HG03354 (cell line): ENCODE measurements around the gene CARS1.
"Not testable (repeated sequence)": the region's sequence is repeated elsewhere in the genome, so short reads cannot be mapped to it uniquely, and the experiment has no call there.

Experiments used
- ATAC-seq: cut with Tn5 transposase; IDR thresholded peaks from one replicate; pipeline ENCODE4 v1.9.1; 2021; ENCODE audit warnings: mild to moderate bottlenecking; ENCODE audit not compliant: unreplicated experiment, poor library complexity, severe bottlenecking

Gene CARS1

DNA sequence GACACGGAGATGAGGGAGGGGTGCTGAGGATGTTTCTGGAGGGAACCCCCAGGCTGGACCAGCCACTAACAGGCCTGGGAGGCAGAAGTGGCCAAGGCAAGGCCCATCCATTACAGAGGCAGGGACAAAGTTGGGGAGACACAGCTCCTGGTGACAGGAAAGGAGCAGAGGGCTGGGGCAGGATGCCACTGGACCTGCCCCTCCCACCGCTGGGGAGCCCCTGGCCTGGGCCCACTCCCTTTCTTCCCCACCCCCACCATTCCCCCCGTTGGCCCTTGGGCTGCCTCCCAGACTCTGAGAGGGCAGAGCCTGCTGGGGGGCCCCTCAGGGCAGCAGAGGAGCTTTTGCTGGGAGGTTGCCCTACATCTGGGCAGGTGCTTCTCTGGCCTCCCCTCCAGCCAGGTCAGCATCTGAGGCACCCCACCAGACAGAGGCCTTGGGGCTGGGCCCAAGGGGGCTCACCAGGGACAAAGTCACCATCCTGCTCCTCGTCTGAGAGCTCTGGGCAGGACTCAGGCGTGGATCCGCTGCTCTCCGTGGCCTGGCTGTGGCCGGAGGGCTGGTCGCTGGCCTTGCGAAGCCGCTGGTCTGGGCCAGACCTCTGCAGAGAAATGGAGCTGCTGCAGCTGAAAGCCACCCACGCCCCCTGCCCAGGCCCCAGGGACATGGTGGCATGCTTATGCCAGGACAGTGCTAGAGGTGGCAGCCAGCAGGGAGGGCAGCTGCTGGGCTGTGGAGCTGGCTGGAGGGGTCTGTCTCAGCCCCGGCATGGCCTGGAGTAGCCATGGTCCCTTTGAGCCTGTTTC is 33.1 kb upstream of the CARS1 start:
- no peak for ATAC-seq

DNA sequence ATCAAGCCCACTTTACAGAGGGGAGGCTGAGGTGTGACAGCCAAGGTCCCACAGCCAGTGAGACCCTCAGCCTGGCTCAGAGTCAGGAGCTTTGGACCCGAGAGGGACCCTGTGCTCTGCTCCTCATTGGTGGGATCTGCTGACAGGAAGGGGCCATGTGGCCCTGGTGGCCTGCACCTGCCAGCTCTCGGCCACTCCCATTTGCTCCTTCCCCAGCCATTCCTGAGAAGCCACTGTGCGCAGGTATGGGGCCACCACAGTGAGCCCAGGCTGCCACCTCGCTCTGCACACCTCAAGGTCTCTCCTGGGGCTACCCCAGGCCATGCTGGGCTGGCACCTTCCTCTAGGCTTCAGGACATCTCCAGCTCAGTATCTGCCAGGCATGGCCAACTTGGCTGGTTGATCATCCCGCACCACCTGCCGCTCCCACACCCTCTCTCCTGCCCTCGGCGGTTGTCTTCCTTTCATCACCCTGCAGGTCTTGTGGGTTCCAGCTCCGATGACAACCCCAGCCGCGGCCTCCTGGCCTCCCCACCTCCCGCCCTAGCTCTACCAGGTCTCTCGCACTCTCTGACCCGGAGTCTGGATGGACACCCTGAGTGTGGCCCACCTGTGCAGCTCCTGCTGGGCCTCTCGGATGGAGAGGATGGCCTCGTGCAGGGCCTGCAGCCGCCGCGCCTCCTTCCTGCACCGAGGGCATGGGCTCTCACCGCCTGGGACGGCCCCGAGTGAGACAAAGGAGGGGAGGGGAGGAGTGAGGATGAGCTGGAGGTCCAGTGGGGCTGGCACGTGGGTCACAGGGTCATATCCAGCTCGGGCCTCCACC is 32.2 kb upstream of the CARS1 start:
- ATAC-seq: no peak

DNA sequence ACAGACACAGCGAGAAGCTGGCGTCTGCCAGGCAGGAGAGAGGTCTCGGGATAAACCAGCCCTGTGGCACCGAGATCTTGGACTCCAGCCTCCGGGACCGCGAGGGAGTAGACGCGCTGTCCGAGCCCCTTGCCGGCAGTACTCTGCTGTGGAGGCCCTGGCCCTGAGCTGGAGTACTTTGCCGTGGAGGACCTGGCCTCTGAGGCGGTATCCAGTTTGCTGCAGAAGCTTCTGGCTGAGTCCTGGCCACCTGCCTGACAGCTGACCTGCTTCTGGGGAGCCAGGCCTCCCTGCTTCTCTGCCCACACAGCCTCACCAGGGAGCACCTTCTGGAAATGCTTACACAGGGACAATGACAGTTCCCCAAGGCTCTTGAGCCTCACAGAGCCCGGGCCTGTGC is 31.6 kb upstream of the CARS1 start:
- ATAC-seq: no peak

DNA sequence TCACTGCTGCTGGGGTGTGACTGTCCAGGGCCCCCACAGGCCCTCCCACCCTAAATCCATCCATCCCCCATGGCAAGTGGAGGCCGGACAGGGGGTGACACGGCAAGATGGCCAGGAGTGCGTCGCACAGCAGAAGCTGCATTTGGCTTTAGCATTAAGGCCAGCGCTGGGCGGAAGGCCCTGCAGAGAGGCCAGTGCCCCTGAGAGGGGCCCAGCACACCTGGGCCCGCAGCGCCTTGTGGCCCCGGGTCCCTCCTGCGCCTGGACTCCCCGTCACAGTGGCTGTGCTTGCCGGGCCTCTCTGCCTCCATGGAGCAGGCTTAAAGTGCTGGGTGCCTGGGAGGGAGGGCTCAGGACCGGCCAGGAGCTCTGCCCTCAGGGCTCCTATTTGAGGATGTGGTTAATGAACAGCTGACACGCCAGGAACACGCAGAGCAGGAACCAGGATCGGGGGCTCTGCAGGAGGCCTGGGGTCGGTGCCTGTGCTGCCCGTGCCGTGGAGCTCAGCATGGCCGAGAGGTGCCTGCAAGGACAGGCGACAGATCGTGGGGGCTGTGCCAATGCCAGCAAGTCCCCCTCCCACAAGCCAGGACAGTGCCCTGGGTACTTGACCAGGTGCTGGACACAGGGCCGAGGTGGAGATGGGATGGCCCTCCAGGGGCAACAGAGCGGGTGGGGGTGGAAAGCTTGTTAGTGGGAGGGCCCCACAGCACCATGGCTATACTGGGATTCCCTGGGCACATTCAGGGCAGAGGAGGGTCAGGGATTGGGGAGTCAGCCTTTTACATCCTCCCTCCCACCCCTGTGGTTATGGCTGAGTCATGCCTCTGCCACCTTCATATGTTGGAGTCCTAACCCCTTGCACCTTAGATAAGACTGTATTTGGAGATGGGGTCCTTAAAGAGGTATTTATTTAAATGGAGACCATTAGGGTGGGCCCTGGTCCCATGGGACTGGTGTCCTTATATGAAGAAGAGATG is 30.9 kb upstream of the CARS1 start:
- ATAC-seq: no peak

DNA sequence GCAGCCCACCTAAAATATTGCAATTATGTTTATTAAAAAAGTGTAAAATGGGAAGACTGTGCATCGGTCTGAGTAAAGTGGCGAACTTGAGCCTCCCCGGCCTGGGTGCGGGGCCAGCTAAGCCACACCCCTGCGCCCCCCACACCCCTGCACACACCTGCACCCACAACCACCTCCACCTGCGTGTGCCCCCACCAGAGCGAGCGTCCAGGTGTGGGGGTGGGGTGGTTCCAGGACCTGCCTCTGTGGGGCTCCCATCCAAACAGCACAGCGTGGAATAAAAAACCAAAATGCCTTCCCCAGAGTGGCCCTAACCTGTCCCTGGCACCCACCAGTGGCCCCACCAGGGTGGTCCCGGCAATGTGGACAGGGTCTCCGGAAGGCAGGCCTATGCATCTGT is 30.1 kb upstream of the CARS1 start:
- ATAC-seq: no peak

DNA sequence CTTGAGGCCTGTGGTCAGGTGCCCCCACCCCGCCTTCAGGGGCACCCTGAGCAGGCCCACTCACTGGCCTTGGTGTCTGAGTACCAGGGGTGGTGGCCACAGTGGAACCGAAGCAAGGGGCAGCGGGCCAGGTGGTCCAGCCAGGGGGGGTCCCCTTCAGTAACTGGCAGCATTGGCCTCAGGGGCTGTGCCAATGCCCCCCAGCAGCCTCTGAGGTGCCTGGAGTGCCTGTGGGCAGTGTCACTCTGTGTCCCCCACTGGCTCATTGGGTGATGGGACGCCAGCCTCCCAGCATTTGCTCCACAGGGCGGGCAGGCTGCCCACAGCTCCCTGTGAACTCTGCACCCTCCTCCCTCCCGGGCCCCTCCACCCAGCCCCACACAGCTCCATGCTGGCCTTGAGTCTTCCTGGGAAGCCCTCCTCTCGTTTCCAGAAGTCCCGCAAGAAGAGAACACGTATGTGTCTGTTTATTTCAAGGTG is 29.5 kb upstream of the CARS1 start:
- no peak for ATAC-seq

DNA sequence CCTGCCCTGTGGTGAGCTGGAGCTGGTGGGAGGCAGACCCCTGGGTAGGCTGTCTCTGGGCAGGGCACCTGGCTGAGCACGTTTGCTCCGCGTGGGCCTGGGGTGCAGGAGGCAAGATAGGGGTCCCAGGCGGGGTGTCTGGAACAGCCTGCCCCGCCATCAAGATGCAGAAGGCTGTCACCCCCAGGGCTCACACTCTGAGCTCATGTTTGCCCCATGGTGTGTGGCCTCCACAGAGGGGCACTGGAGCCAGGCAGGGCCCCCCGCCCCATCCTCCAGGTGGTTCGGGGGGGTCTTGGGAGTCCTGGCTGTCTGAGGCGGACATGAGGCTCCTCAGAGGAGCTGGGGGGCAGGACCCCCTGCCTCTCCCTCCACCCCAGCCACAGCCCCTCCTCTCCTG is 28.9 kb upstream of the CARS1 start:
- ATAC-seq: no peak

DNA sequence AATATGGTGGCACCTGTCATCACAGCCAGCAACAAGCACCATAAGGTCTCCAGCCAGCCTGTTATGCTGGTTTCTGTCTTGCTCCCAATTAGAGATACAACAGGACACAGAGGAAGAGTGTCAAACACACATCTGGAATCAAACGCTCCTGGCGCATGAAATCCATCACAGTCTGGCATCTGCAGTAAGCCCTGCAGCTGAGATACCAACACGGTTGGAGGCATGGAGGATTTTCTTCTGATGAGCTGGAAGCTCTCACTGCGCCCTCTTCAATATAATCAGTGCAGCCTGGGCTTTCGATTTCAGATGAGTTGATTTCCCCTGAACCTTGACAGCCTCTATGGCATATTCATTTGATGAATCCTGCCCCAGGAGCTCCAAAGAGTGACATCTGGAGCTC is 27.8 kb upstream of the CARS1 start:
- no peak for ATAC-seq

DNA sequence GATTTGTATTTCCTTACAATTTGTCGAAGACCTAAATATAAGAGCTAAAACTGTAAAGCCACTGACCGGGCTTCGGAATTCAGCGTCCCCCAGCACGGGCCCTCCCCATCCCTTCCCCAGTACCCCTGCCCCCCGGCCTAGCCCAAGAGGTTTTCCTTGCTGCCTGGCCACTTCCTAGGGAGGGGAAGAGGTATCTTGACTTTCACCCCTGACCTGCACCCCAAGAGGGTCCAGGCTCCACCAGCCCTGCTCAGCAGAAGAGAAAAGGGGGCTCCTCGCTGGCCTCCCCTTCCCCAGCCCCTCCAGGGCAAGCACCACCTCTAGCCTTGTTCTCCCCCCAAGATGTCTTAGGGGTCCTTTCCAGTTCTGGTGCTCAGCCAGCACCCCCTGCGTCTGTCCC is 26.1 kb upstream of the CARS1 start:
- no peak for ATAC-seq

DNA sequence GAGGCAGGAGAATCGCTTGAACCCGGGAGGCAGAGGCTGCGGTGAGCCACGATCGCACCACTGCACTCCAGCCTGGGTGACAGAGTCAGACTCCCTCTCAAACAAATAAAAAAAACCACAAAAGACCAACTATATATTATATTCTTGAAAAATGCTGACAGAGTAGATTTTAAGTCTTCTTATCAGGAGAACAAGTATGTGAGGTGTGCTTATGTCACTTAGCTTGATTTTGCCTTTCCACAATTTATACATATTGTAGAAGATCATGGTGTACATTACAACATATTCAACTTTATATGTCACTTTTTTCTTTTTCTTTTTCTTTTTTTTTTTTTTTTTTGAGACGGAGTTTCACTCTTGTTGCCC is 24.1 kb upstream of the CARS1 start:
- no peak for ATAC-seq

DNA sequence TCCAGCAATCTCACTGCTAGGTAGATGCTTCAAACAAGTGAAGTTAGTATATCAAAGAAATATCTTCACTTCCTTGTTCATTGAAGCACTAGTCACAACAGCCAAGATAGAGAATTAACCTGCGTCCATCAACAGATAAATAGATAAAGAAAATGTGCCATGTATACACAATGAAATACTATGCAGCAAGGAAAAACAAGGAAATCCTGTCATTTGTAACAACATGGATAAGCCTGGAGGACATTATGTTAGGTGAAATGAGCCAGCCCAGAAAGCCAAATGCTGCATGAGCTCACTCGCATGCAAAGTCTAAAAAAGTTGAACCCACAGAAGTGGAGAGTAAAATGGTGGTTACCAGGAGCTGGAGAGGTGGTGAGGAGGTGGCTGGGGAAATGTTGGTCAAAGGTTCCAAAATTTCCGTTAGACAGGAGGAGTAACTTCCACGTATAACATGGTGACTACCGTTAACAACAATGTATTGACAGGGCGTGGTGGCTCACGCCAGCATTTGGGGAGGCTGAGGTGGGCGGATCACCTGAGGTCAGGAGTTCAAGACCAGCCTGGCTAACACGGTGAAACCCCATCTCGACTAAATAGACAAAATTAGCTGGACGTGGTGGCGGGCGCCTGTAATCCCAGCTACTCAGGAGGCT is 23.6 kb upstream of the CARS1 start:
- no peak for ATAC-seq

DNA sequence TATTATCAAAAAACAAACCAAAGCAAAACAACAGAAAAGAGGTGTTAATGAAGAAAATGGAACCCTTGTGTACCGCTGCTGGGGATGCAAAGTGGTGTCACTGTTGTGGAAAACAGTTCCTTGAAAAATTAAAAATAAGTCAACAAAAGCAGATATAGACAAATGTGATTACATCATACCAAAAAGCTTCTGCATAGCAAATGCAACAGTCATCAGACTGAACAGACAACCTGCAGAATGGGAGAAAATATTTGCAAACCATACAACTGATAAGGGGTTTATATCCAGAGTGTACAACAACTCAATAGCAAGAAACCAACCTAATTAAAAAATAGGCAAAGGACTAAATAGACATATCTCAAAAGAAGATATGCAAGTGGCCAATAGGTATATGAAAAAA is 22.9 kb upstream of the CARS1 start:
- ATAC-seq: no peak

DNA sequence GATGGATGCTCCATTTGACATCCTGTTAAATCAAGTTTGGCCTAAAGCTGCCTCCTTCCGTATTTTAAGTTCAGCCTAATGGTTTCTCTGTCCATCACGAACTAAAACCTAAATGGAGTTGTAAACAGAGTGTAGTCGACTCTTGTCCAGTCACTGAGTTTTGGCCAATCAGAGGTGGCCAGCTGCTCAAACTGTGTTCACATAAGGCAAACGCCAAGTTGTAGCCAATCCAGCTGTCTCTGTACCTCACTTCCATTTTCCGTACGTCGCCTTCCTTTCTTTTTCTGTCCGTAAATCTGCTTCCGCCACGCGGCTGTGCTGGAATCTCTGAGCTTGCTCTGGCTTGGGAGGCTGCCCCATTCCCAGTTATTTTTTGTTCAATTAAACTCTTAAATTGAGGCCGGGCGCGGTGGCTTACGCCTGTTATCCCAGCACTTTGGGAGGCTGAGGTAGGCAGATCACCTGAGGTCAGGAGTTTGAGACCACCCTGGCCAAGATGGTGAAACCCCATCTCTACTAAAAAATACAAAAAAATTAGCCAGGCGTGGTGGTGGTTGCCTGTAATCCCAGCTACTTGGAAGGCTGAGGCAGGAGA is 20.7 kb upstream of the CARS1 start:
- ATAC-seq: no peak

DNA sequence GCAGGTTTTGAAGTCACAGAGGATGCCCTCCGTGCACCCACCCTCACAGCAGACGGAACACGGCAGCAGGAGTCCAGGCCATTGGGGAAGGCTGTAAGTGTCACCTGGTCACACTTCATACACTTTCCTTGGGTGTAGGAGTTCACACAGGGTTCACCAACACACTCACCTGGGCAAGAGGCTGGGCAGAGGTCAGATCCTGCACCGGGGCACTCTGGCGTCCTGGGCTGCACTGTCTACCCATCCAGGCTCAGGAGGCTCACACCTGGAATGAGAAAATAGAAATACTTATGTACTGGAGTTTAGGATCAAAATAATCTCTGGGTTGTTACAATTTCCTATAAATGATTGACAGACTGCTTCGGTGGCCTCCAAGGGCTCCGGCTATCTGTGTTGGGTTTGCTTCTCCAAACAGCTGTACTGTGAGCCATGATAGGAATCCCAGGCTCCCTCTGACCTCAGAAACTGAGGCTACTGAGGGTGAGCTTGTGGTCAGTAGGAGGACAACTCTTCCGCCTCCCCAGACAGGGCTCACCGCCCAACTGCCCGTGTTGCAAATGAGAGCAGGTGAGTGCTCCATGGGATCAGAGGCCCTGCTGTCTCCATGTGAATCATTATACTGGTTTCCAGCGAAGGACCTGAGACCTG is 20.1 kb upstream of the CARS1 start:
- no peak for ATAC-seq

DNA sequence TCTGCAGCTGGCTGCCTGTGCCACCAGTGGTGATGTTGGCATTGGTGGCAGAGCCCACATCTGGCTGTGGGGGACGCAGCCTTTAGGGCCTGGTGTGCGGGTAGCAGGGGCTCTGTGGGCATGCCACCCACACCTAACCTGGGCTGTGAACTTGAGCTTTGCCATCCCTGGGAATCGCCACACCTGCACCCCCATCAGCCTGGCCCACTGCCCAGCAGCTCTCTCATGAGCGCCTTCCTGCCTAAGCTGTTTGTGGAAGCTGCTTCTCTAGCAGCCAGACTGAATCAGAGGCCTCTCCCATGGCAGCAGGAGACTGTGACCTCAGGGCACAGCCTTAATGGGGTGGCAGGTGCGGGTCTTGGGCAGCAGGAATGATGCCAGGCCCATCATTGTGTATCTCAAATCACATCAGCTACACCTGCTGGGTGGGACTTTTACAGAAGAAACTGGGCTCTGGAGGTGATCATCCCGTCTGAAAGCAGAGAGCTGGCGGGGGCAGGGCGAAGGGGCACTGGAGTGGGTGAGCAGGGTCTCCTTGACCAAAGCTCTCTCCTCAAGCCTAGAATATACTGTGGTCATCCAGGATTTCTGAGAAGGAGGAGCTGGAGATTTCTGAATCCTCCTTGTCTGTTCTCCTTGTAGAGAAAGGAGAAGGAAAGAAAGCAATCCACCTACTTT is 17.8 kb upstream of the CARS1 start:
- no peak for ATAC-seq

DNA sequence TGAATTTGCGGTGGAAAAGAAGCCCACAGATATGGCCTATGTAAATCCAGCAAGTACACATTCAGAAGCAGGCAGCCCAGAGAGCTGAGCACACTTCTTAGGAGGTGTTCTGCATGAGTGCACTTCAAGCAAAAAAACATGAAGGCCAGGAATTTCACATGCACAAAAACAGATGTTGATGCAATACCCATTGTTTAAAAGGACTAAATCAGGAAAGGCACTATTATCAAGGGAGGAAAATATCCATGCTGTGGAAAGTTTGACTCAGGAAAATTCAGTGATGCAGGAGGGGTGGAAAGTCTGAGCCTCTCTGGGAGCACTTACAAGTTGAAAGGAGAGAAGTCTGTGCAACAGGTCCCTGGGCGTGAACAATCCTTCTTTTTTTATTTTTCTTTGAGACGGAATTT is 15.8 kb upstream of the CARS1 start:
- no peak for ATAC-seq

DNA sequence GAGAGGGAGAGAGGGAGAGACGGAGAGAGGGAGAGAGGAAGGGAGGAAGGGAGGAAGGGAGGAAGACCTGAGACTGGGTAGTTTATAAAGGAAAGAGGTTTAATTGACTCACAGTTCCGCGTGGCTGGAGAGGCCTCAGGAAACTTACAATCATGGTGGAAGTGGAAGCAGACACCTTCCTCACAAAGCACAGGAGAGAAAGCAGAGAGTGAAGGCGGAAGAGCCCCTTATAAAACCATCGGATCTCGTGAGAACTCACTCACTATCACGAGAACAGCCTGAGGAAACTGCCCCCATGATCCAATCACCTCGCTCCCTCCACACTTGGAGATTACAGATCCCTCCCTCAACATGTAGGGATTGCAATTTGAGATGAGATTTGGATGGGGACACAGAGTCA is 12.2 kb upstream of the CARS1 start:
- no peak for ATAC-seq

DNA sequence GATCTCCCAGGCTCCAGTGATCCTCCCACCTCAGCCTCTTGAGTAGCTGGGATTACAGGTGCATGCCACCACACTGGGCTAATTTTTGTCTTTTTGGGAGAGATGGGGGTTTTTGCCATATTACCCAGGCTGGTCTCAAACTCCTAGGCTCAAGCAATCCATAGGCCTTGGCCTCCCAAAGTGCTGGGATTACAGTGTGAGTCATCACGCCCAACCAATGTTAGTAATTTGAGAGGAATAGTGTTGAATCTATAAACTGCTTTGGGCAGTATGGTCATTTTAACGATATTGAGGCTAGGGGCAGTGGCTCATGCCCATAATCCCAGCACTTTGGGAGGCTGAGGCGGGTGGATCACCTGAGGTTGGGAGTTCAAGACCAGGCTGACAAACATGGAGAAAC is 9.1 kb upstream of the CARS1 start:
- not testable (repeated sequence) for ATAC-seq
